ENCODE results near the gene LYPLA2. TPM values are rescaled to one million over a fixed set of nuclear protein-coding genes. Genes with fewer than 3 reads are reported as not detected.
"Not testable (repeated sequence)": the region's sequence is repeated elsewhere in the genome, so short reads cannot be mapped to it uniquely, and the experiment has no call there.

The LYPLA2 gene
- total RNA-seq, 1 donor from 2014 or later = 20.7 TPM

GRCh38 chr1:23779826-23780371 is 11.0 kb upstream of the LYPLA2 start:
- no peak for DNase-seq

GRCh38 chr1:23783141-23783540 is 7.8 kb upstream of the LYPLA2 start:
- DNase-seq = not testable (repeated sequence)

GRCh38 chr1:23784846-23785245 is 6.1 kb upstream of the LYPLA2 start:
- no peak for DNase-seq

DNA sequence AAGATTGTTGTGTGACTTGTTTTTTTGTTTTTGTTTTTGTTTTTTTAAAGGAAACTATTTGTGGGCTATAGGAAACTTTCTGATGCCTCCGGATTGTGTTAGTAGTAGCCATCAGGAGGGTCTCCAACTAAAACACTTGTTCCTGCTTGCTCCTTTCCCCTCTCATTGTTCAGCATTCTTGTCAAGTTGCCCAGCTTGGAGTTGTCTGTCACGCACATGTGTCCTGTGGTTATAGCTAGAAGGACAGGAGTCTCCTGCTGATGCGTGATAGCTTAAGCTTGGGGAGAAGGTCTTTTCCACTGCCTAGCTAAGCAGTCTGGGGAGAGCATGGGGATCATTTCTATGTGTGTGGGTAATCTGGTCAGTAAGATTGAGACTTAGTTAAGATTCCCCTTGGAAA is 3.2 kb upstream of the LYPLA2 start:
- DNase-seq = no peak

GRCh38 chr1:23788695-23789094 is 2.2 kb upstream of the LYPLA2 start:
- DNase-seq = no peak

DNA sequence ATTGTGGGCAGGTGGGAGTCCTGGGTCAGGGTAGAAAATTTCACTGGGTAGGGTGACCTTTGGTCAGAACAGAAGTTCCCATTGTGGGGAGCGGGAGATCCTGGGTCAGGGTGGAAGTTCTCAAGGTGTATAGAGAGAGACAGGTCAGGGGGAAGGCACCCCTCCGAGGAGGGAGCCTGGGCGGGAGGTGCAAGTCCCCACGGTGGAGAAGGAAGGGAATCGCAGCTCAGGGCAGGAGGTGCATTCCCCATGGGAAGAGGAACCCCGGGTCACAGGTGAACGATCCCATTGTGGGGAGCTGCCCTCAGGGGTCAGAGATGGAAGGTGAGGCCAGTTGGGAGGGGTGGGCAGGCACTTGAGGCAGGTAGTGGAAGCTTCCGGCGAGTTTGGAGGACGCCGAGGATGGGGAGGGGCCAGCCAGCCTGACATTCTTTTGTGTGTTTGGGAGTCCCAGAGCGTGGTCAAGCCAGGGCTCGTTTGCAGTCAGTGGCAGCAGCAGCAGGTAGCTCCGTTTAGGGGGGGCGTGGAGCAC is 637 bp downstream of the LYPLA2 start:
- DNase-seq = no peak

GRCh38 chr1:23792151-23792945 is 1.4 kb downstream of the LYPLA2 start:
- DNase-seq = no peak

DNA sequence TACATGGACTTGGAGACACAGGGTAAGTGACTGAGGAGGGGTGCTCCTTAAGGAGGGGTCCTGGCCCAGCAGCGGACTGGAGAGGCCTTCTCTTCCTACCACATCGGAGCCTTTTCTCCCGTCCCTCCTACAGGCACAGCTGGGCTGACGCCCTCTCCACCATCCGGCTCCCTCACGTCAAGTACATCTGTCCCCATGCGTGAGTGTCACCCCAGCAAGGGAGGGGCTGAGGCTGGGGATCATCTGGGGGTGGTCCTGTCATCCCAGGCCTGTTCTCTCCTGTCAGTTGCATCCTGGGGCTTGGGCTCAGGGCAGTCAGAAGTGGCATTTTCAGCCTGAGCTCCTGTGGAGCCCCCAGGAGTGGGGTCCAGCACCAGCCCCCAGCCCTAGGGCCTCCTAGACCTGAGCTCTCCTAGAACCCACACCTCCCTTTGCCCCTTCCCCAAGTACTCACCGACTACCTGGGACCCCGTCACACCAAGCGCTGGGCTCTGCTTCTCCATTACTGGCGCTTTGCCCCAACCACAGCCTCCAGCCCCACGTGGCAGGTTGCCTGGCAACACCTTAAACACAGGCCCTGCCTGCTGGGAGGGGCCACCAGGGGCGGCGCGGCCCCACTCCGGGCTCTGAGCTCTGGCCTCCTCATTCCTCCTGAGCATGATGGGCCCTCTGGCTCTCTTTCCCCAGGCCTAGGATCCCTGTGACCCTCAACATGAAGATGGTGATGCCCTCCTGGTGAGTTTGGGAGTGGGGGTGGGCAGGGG is 2.3 kb downstream of the LYPLA2 start:
- no peak for DNase-seq

GRCh38 chr1:23793861-23794731 is 3.2 kb downstream of the LYPLA2 start:
- DNase-seq = no peak

DNA sequence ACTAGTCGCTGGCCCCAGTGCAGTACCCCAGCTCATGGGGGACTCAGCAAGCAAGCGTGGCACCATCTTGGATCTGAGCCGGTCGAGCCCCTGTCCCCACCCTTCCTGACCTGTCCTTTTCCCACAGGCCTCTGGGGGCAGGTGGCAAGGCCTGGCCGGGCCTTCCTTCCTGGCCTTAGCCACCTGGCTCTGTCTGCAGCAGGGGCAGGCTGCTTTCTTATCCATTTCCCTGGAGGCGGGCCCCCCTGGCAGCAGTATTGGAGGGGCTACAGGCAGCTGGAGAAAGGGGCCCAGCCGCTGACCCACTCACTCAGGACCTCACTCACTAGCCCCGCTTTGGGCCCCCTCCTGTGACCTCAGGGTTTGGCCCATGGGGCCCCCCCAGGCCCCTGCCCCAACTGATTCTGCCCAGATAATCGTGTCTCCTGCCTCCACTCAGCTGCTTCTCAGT is 3.8 kb downstream of the LYPLA2 start:
- not testable (repeated sequence) for DNase-seq

DNA sequence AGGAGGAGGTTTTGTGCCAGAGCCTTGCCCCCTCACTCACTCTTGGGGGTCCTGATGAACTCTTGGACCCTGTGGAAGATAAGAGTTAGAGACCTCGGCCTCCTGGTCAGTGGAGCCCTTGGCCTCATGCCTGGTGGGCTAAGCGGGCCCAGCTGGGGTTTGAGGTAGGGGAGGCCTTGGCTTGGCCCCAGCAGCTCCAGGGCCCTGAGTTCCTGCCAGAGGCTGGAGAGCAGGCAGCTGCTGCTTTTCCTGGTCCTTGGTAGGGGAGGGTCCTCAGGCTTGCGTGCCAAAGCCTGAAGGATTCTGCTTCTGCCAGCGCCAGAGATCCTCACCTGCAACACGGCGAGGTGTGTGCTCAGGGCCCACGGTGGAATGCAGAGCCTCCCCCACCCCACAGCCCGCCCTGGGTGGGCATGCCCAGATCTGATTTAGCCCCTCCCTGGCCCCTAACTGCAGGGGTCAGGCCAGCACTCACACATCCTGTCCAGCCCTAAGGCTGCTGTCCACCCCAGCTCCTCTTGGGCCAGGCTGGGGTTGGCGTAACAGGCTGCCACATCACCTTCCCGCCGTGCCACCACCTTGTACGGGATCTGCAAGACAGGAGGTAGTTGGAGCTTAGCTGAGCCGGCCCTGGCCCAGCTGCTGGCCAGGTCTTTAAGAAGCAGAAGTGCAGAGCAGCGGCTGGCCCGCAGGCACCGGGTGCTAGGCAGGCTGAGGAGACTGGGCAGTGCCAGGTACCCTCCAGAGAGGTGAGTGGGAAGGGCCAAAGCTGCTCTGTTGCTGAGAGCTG is 4.9 kb downstream of the LYPLA2 start:
- no peak for DNase-seq

- no peak for DNase-seq
Observed at GRCh38 chr1:23796466-23797271, 5.7 kb downstream of the LYPLA2 start.

DNA sequence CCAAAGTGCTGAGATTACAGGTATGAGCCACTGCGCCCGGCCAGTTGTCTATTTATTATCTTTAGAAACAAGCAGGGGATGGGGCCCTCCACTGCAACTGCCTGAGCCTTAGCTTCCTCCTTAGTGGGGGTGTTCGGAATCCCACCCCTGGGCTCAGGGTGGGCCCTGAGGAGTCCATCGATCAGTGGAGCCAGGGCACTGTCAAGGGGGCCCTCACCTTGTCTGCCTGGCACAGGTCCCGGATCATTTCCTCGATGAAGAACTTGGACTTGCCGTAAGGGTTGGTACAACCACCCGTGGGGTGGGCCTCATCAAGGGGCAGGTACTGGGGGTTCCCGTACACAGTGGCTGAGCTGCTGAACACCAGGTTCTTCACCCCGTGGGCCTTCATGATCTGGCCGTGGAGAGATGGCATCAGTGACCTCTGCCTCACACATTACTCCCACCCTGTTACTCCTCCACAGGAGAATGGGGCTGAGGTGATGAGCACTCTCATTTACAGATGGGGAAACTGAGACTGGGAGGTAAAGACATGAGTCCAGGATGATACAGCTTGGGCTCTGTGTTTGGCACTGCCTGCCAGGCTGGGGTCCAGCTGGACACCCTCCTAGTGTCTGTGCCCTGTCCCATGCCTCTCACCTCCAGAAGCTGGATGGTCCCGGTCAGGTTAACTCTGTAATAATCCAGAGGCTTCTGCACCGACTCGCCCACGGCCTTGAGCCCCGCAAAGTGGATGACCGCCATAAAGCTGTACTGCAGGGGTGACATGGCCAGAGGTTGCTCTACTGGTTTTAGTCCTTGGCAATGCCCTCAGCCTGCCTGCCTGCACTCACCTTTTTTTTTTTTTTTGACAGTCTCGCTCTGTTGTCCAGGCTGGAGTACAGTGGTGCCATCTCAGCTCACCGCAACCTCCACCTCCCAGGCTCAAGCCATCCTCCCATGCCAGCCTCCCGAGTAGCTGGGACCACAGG is 6.8 kb downstream of the LYPLA2 start:
- no peak for DNase-seq

DNA sequence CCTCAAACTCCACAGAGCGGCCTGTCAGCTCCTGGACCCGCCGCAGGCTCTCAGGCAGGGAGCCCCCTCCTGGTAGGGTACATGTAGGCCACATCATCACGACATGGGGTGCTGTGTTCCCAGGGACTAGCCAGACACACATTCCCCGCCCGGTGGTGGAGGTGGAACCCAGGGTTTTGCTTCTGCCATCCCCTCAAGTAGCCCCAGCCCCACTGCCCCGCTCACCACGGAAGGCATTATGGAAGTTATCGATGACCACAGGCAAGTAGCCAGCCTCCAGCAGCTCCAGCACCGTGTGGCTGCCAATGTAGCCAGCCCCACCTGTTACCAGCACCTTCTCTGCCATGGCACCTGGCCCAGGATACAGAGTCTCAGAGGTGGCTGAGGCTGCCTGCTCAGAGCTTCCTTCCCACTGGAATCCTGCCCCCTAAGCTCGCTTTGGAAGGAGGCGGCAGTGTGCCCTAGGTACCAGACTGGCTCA is 7.8 kb downstream of the LYPLA2 start:
- no peak for DNase-seq

GRCh38 chr1:23799255-23799569 is 8.3 kb downstream of the LYPLA2 start:
- DNase-seq = no peak

GRCh38 chr1:23799570-23800399 is 8.8 kb downstream of the LYPLA2 start:
- DNase-seq = no peak

GRCh38 chr1:23800400-23801337 is 9.7 kb downstream of the LYPLA2 start, which contains the start of gene GALE:
TSS of gene GALE (minus strand) at chr1:23800754. CDS start at chr1:23799007, 1,747 bp downstream.
- DNase-seq = peak; percentile 92

All from occipital lobe (tissue), 2 donors.